ENCODE data around the gene GJC2.

DNA sequence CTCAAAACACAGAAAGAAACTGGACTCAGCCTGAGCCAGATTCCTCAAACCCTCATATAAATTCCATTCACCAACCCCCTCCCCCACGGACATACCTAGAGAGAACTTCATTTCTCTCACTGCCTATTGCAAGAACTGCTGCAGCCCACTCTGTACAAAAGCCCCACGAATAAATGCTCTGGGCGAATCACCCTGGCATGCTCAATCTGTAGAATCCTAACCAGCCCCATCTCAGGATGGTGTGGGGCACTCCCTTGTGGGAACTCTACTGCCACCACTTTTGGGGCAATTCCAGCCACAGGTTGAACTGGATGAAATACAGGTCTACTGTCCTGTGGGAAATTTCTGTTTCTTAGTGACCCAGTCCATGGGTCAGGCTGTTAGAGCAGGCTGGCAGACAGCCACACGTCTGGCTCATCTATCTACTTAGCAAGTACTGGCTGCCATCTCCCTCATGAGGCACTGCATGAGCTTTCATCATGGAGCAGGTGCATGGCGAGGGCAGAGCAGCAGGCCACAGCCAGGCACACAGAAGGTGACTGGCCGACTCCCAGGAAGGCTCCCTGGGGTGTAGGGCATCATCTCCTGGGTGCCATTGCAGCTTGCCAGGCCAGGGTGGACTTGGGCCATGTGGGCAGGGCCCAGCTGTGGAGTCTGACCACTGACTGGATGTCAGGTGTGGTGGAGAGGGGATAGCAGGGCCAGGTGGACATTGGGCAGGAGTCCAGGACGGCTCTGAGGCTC, 45.0 kb upstream of the GJC2 start:
- TF ChIP-seq POLR2A (IDR thresholded peaks at IDR 0.05) = no peak
- TF ChIP-seq, protein P1, sequence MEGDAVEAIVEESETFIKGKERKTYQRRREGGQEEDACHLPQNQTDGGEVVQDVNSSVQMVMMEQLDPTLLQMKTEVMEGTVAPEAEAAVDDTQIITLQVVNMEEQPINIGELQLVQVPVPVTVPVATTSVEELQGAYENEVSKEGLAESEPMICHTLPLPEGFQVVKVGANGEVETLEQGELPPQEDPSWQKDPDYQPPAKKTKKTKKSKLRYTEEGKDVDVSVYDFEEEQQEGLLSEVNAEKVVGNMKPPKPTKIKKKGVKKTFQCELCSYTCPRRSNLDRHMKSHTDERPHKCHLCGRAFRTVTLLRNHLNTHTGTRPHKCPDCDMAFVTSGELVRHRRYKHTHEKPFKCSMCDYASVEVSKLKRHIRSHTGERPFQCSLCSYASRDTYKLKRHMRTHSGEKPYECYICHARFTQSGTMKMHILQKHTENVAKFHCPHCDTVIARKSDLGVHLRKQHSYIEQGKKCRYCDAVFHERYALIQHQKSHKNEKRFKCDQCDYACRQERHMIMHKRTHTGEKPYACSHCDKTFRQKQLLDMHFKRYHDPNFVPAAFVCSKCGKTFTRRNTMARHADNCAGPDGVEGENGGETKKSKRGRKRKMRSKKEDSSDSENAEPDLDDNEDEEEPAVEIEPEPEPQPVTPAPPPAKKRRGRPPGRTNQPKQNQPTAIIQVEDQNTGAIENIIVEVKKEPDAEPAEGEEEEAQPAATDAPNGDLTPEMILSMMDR (IDR thresholded peaks at IDR 0.05) = no peak
